ENCODE data around the gene AGTPBP1. TPM values are rescaled to one million over a fixed set of nuclear protein-coding genes. Genes with fewer than 3 reads are reported as not detected.

AGTPBP1 gene
- total and polyA plus RNA-seq, 2 of the 8 experiments (the other 6 are each of a cell fraction or from before 2014, with no cell fraction given), result 13.4 to 65.2 TPM

GRCh38 chr9:85602742-85603141, 139.0 kb downstream of the AGTPBP1 start:
- Histone ChIP-seq H2BK5ac (ENCODE audit: low read depth, low read length) (no peak overlapping the region), H2AK5ac (ENCODE audit: low read depth, low read length) (no peak overlapping the region), H3K4me2 (ENCODE audit: insufficient read depth in 1 of 2, low read depth in 2 of 2, low read length in 2 of 2) (no peak overlapping the region), H3K27me3 (replicated peaks in 1 of 4; ENCODE audit: control insufficient read depth in 3 of 4, extremely low read depth in 1 of 4, insufficient read depth in 3 of 4, low read length in 3 of 4) (no peaks in the 10 kb centered on the region), H4K8ac (ENCODE audit: extremely low read depth, insufficient read depth, low read length) (no peak overlapping the region; the same call in 1 of the 2 replicates), H3K9me3 (ENCODE audit: insufficient read depth in 2 of 2, low read depth in 1 of 2, low read length in 1 of 2) (no peaks in the 10 kb centered on the region), H3K79me1 (ENCODE audit: low read depth, low read length) (peaks cover 5% of the 10 kb centered on the region), H3K36me3 (ENCODE audit: control insufficient read depth in 2 of 4, insufficient read depth in 4 of 4, low read length in 3 of 4) (no peaks in the 10 kb centered on the region), H3K18ac (ENCODE audit: extremely low read depth, low read length) (no peak overlapping the region), H3K9ac (replicated peaks in 1 of 4; ENCODE audit: extremely low read depth in 1 of 4, low read depth in 3 of 4, low read length in 3 of 4) (no peak overlapping the region), H4K91ac (replicated peaks; ENCODE audit: insufficient read length, low read length) (no peak overlapping the region), H2BK12ac (ENCODE audit: low read depth, low read length) (no peak overlapping the region), H3K23ac (ENCODE audit: insufficient read length) (no peak overlapping the region), H4K20me1 (replicated peaks in 1 of 2; ENCODE audit: control insufficient read depth in 1 of 2, insufficient read depth in 2 of 2, low read length in 2 of 2) (peaks cover 0 to 9% of the 10 kb centered on the region in 2 experiments), H2AFZ (ENCODE audit: low read length) (no peak overlapping the region), H2BK120ac (replicated peaks; ENCODE audit: low read depth, low read length) (no peak overlapping the region), H2BK15ac (ENCODE audit: low read length) (no peak overlapping the region), H3K23me2 (ENCODE audit: low read depth, low read length) (no peaks in the 10 kb centered on the region), H3K4me3 (ENCODE audit: extremely low read depth in 1 of 4, insufficient read depth in 2 of 4, low read depth in 3 of 4, low read length in 4 of 4) (no peak overlapping the region), H3K56ac (replicated peaks; ENCODE audit: insufficient read length, low read depth, low read length) (no peak overlapping the region), H3K4me1 (replicated peaks in 1 of 4; ENCODE audit: control insufficient read depth in 3 of 4, insufficient read depth in 4 of 4, low read length in 3 of 4) (peaks cover 0 to 11% (median 10%) of the 10 kb centered on the region in 4 experiments; a peak in 6 of 7 replicates), H4K5ac (ENCODE audit: insufficient read length, low read depth, low read length) (no peak overlapping the region), H3K14ac (ENCODE audit: insufficient read length) (no peak overlapping the region), H3K4ac (replicated peaks; ENCODE audit: insufficient read length, low read depth, low read length) (no peak overlapping the region), H3K79me2 (ENCODE audit: control insufficient read depth in 1 of 2, insufficient read depth in 2 of 2, low read length in 2 of 2) (0 out of 4 replicates have a peak, but pooled peaks cover 0 to 2% of the 10 kb centered on the region in 2 experiments), H2BK20ac (ENCODE audit: low read length) (no peak overlapping the region), H3K27ac (ENCODE audit: low read depth, low read length) (no peak overlapping the region)
- no peak for FAIRE-seq
- POLR2A ChIA-PET (ENCODE audit: partially characterized antibody), result no interaction called here
- DNase-seq (ENCODE audit: low read depth in 1 of 2, low spot score in 2 of 2), result no peak
- TF ChIP-seq POLR2A (IDR thresholded peaks at IDR 0.05; ENCODE audit: control extremely low read depth in 1 of 2, low read depth in 2 of 2, low read length in 2 of 2) (no peak), POU5F1 (IDR thresholded peaks at IDR 0.05; ENCODE audit: low read depth, low read length) (no peak), POLR2AphosphoS5 (IDR thresholded peaks at IDR 0.05; ENCODE audit: low read depth, low read length) (no peak), TCF12 (IDR thresholded peaks at IDR 0.05; ENCODE audit: low read depth, low read length) (no peak), PHF8 (conservative IDR thresholded peaks at IDR 0.05; ENCODE audit: low read depth, low read length) (no peak), GTF2F1 (IDR thresholded peaks at IDR 0.05; ENCODE audit: borderline replicate concordance, low read depth, low read length) (no peak), CTBP2 (IDR thresholded peaks at IDR 0.05; ENCODE audit: borderline replicate concordance, insufficient read depth, insufficient read length, low read length) (no peak), CBX5 (IDR thresholded peaks at IDR 0.05; ENCODE audit: low read depth, low read length) (no peak), SUZ12 (IDR thresholded peaks at IDR 0.05; ENCODE audit: low read length) (no peak), KDM1A (IDR thresholded peaks at IDR 0.05; ENCODE audit: borderline replicate concordance, low read length) (no peak), SAP30 (IDR thresholded peaks at IDR 0.05; ENCODE audit: insufficient read depth, insufficient replicate concordance, low read length) (no peak), RNF2 (IDR thresholded peaks at IDR 0.05; ENCODE audit: borderline replicate concordance, low read depth, low read length, missing control alignments, poor library complexity, severe bottlenecking) (no peak)
- CTCF ChIA-PET (ENCODE audit: partially characterized antibody), result interaction anchor here (1.2 to 1.3 kb wide), 2 partner anchors 66 to 94 kb away, joined by 3 read pairs; no protein-coding TSS in a partner anchor
- 94% methylated on average over 6 of the region's 6 CpGs; no CpG with 5 or more reads in 1 of the 2 experiments for WGBS, 2 experiments (ENCODE audit: extremely low coverage in 1 of 2, insufficient coverage in 1 of 2, insufficient read length in 1 of 2, insufficient replicate concordance in 2 of 2, low coverage in 1 of 2, low lambda C conversion rate in 2 of 2, missing lambda C conversion rate in 1 of 2)

All from H1 (cell line).